IMR-90 (cell line): ENCODE data around the gene NCOA3. TPM values are rescaled to one million over a fixed set of nuclear protein-coding genes. Genes with fewer than 3 reads are reported as not detected.

Experiments
- ATAC-seq: fragments of 200-7000 bp; cut with Tn5 transposase; 2 replicates; pipeline ENCODE4 v1.9.1; 2020; ENCODE audit warnings: low read depth, mild to moderate bottlenecking, moderate library complexity
- BruUV-seq: library from RNA; stranded (reverse); fragments of 400-500 nt; replicated peaks from 2 replicates; lab custom pipeline; 2021; lab: Mats Ljungman, UMichigan
- CTCF ChIA-PET: fragments of 300-600 bp; formaldehyde crosslinking; extraction: SDS; loops from one replicate; lab custom pipeline; 2021; ENCODE audit warnings: antibody characterized with exemption; lab: Yijun Ruan, JAX
- POLR2A ChIA-PET: fragments of 300-600 bp; sonication (Branson Sonifier 250); formaldehyde crosslinking; loops from one replicate; lab custom pipeline; 2022; ENCODE audit warnings: antibody characterized with exemption; ENCODE audit not compliant: unreplicated experiment; lab: Charles Lee
- DNase-seq: peaks from one replicate; pipeline ENCODE4 v3.0.0; 2013
- H2AFZ ChIP-seq: replicated peaks from 2 replicates; pipeline ENCODE3; 2013; ENCODE audit warnings: low read length, mild to moderate bottlenecking; ENCODE audit not compliant: poor library complexity
- H2AK5ac ChIP-seq: 2 replicates; pipeline ENCODE4 v1.6.1; 2013; ENCODE audit warnings: low read depth, low read length, inconsistent platforms
- H2AK9ac ChIP-seq: replicated peaks from 2 replicates; pipeline ENCODE3; 2013; ENCODE audit warnings: mild to moderate bottlenecking, low read depth, low read length, moderate library complexity; ENCODE audit not compliant: poor library complexity
- H2BK120ac ChIP-seq: 2 replicates; pipeline ENCODE4 v1.6.1; 2013; ENCODE audit warnings: low read depth, low read length, inconsistent platforms
- H2BK15ac ChIP-seq: 3 replicates; pipeline ENCODE4 v1.6.1; 2013; ENCODE audit warnings: low read depth, low read length, inconsistent platforms
- H2BK20ac ChIP-seq: 2 replicates; pipeline ENCODE4 v1.6.1; 2013; ENCODE audit warnings: low read depth, mild to moderate bottlenecking, inconsistent platforms, low read length, moderate library complexity
- H2BK5ac ChIP-seq: 2 replicates; pipeline ENCODE4 v1.6.1; 2013; ENCODE audit warnings: mild to moderate bottlenecking, low read depth, low read length, inconsistent platforms; ENCODE audit not compliant: poor library complexity, severe bottlenecking
- H3K14ac ChIP-seq: replicated peaks from 2 replicates; pipeline ENCODE4 v1.6.1; 2013; ENCODE audit warnings: low read depth, low read length, inconsistent platforms
- H3K18ac ChIP-seq: 2 replicates; pipeline ENCODE4 v1.6.1; 2013; ENCODE audit warnings: low read depth, low read length, control low read depth
- H3K23ac ChIP-seq: 2 replicates; pipeline ENCODE4 v1.6.1; 2013; ENCODE audit warnings: low read depth, low read length, inconsistent platforms
- H3K27ac ChIP-seq: 2 replicates; pipeline ENCODE4 v1.5.1; 2013; ENCODE audit warnings: mild to moderate bottlenecking, control low read depth, low read length; ENCODE audit not compliant: insufficient read depth
- H3K27me3 ChIP-seq: 2 replicates; pipeline ENCODE4 v1.6.1; 2013; ENCODE audit warnings: low read length; ENCODE audit not compliant: control insufficient read depth, insufficient read depth
- H3K36me3 ChIP-seq: 2 replicates; pipeline ENCODE4 v1.6.1; 2013; ENCODE audit warnings: low read length, mixed read lengths; ENCODE audit not compliant: control insufficient read depth, insufficient read depth
- H3K4ac ChIP-seq: 2 replicates; pipeline ENCODE4 v1.6.1; 2013; ENCODE audit warnings: low read depth, low read length, inconsistent platforms
- H3K4me1 ChIP-seq: 2 replicates; pipeline ENCODE4 v1.6.1; 2013; ENCODE audit warnings: low read length, mixed read lengths; ENCODE audit not compliant: control insufficient read depth, insufficient read depth
- H3K4me2 ChIP-seq: 2 replicates; pipeline ENCODE4 v1.6.1; 2013; ENCODE audit warnings: low read depth, mild to moderate bottlenecking, control low read depth, low read length, moderate library complexity
- H3K4me3 ChIP-seq: 2 replicates; pipeline ENCODE4 v1.5.1; 2013; ENCODE audit warnings: low read depth, mild to moderate bottlenecking, control low read depth, low read length, moderate library complexity; ENCODE audit not compliant: insufficient read depth
- H3K56ac ChIP-seq: 2 replicates; pipeline ENCODE4 v1.6.1; 2013; ENCODE audit warnings: low read length, inconsistent platforms; ENCODE audit not compliant: insufficient read depth; ENCODE audit errors: extremely low read depth
- H3K79me1 ChIP-seq, 2 experiments: 2 replicates each; pipeline ENCODE4 v1.6.1; 2013; ENCODE audit warnings: low read length in 2 of 2, inconsistent platforms in 1 of 2, low read depth in 1 of 2
- H3K9ac ChIP-seq: 2 replicates; pipeline ENCODE4 v1.6.1; 2013; ENCODE audit warnings: low read depth, low read length, control low read depth
- H3K9me1 ChIP-seq: 2 replicates; pipeline ENCODE4 v1.6.1; 2013; ENCODE audit warnings: low read length, inconsistent platforms; ENCODE audit not compliant: insufficient read depth
- H3K9me3 ChIP-seq: 2 replicates; pipeline ENCODE4 v1.6.1; 2013; ENCODE audit warnings: low read length; ENCODE audit not compliant: control insufficient read depth, insufficient read depth
- H4K20me1 ChIP-seq: 2 replicates; pipeline ENCODE4 v1.6.1; 2013; ENCODE audit warnings: low read length, inconsistent platforms; ENCODE audit not compliant: insufficient read depth
- H4K5ac ChIP-seq: 2 replicates; pipeline ENCODE4 v1.6.1; 2013; ENCODE audit warnings: mild to moderate bottlenecking, low read depth, low read length, control low read depth
- H4K8ac ChIP-seq, 2 experiments: 2 replicates each; pipeline ENCODE4 v1.6.1; 2013; ENCODE audit warnings: low read depth in 2 of 2, low read length in 2 of 2, control low read depth in 1 of 2, inconsistent platforms in 1 of 2
- H4K91ac ChIP-seq: 2 replicates; pipeline ENCODE4 v1.6.1; 2013; ENCODE audit warnings: low read depth, low read length, inconsistent platforms; ENCODE audit not compliant: insufficient read depth
- BHLHE40 ChIP-seq: fragments of 150-350 bp; IDR thresholded peaks from 2 replicates; pipeline ENCODE4 v1.6.1; 2016; ENCODE audit warnings: mild to moderate bottlenecking, low read depth, low read length
- CEBPB ChIP-seq: IDR thresholded peaks from 2 replicates; pipeline ENCODE4 v1.6.1; 2012; ENCODE audit warnings: low read depth, low read length, improper control_type of control experiment
- CTCF ChIP-seq: conservative IDR thresholded peaks from 2 replicates; pipeline ENCODE4 v1.5.1; 2012; ENCODE audit warnings: mild to moderate bottlenecking, low read depth, low read length, improper control_type of control experiment
- FOS ChIP-seq: fragments of 150-350 bp; IDR thresholded peaks from 2 replicates; pipeline ENCODE4 v1.6.1; 2016; ENCODE audit warnings: low read depth, low read length
- MAZ ChIP-seq: IDR thresholded peaks from 2 replicates; pipeline ENCODE4 v1.6.1; 2012; ENCODE audit warnings: low read depth, mild to moderate bottlenecking, low read length, improper control_type of control experiment, moderate library complexity, borderline replicate concordance
- MXI1 ChIP-seq: IDR thresholded peaks from 2 replicates; pipeline ENCODE4 v1.6.1; 2012; ENCODE audit warnings: low read depth, mild to moderate bottlenecking, low read length, moderate library complexity, borderline replicate concordance
- NFE2L2 ChIP-seq: fragments of 150-350 bp; IDR thresholded peaks from 2 replicates; pipeline ENCODE4 v1.6.1; 2016; ENCODE audit warnings: low read depth, mild to moderate bottlenecking, low read length
- POLR2A ChIP-seq: IDR thresholded peaks from 2 replicates; pipeline ENCODE4 v1.6.1; 2012; ENCODE audit warnings: mild to moderate bottlenecking, low read depth, low read length
- RAD21 ChIP-seq: IDR thresholded peaks from 2 replicates; pipeline ENCODE4 v1.6.1; 2012; ENCODE audit warnings: low read length, improper control_type of control experiment
- RCOR1 ChIP-seq: IDR thresholded peaks from 2 replicates; pipeline ENCODE4 v1.6.1; 2012; ENCODE audit warnings: mild to moderate bottlenecking, low read length, improper control_type of control experiment; ENCODE audit not compliant: insufficient replicate concordance
- RFX5 ChIP-seq: IDR thresholded peaks from 2 replicates; pipeline ENCODE4 v1.8.0; 2012; ENCODE audit warnings: low read depth, mild to moderate bottlenecking, low read length, moderate library complexity
- SMC3 ChIP-seq: fragments of 150-350 bp; IDR thresholded peaks from 2 replicates; pipeline ENCODE4 v1.6.1; 2016; ENCODE audit warnings: low read depth, mild to moderate bottlenecking, antibody characterized with exemption, low read length, moderate library complexity
- WGBS, 2 experiments: methylation state at CpG; one replicate each; pipeline versions ENCODE4 v1.1.5 to v1.1.7; 2013; ENCODE audit warnings: missing lambda C conversion rate in 2 of 2; ENCODE audit not compliant: insufficient read length in 1 of 2; ENCODE audit errors: extremely low coverage in 2 of 2; 5-methylcytosine and 5-hydroxymethylcytosine counted together
- dilution Hi-C: fragments of 300-500 bp; cut with HindIII; formaldehyde crosslinking; loops from one replicate; pipeline ENCODE4 v1.14.3; 2018; ENCODE audit warnings: low sequenced_read_pairs; ENCODE audit not compliant: unreplicated experiment
- in situ Hi-C: fragments of 300-500 bp; cut with MboI; formaldehyde crosslinking; loops from 3 replicates; pipeline ENCODE4 v1.14.3; 2019; ENCODE audit warnings: low sequenced_read_pairs, inconsistent platforms, mixed read lengths
- intact Hi-C: fragments of 100-400 bp; cut with micrococcal nuclease; formaldehyde crosslinking; loops from 2 replicates; pipeline ENCODE4 v1.10.0; 2022
- polyA plus RNA-seq, 3 experiments: library from polyadenylated mRNA; depleted of rRNA; stranded (reverse); fragments of >200 nt; gene quantifications; 2 replicates each; pipeline ENCODE4 v1.2.3, GENCODE V29; 2012; ENCODE audit warnings: low replicate concordance in 1 of 3
- total RNA-seq: library from RNA; depleted of rRNA; stranded (reverse); fragments of >200 nt; gene quantifications from 2 replicates; pipeline ENCODE4 v1.2.3, GENCODE V29; 2012

The NCOA3 gene
- total and polyA plus RNA-seq, 2 of the 4 experiments (the other 2 are of a cell fraction), result 8.8 to 29.0 TPM

- no peak for ATAC-seq
- no peak overlapping the region; the same call in 1 of the 2 replicates for H2AK5ac ChIP-seq
- H3K9me1 ChIP-seq, result peaks cover 3% of the 10 kb centered on the region; the same call in 1 of the 2 replicates
- WGBS, 2 experiments, result no CpG with 5 or more reads among the region's 9 CpGs
- H3K4ac ChIP-seq, result no peak overlapping the region
- H4K5ac ChIP-seq, result no peak overlapping the region
- no peak overlapping the region for H2BK120ac ChIP-seq
- no peak overlapping the region for H4K8ac ChIP-seq
- H3K23ac ChIP-seq, result no peak overlapping the region
- no peak overlapping the region for H3K9ac ChIP-seq
- no peaks in the 10 kb centered on the region for H3K27me3 ChIP-seq
- H2BK20ac ChIP-seq, result no peak overlapping the region
- no peak overlapping the region for H2AK9ac ChIP-seq
- H2BK5ac ChIP-seq, result no peak overlapping the region
- no peak for DNase-seq
- no peak overlapping the region for H4K91ac ChIP-seq
- POLR2A ChIA-PET, result no interaction called here
- H3K56ac ChIP-seq, result no peak overlapping the region
- TF ChIP-seq CTCF (no peak), RAD21 (no peak), MXI1 (no peak), POLR2A (no peak), CEBPB (no peak), NFE2L2 (no peak), SMC3 (no peak), RCOR1 (no peak), FOS (no peak), MAZ (no peak), BHLHE40 (no peak), RFX5 (no peak)
- no peak overlapping the region for H3K4me2 ChIP-seq
- no peak overlapping the region for H3K4me3 ChIP-seq
- H2AFZ ChIP-seq, result no peak overlapping the region
- no peak overlapping the region for H3K14ac ChIP-seq
- CTCF ChIA-PET, result no interaction called here
- no peaks in the 10 kb centered on the region for H3K4me1 ChIP-seq
- in situ Hi-C loops, result no loop called here
- intact Hi-C loops, result no loop called here
- H3K79me1 ChIP-seq, result peaks cover 20 to 37% of the 10 kb centered on the region in 2 experiments
- BruUV-seq, result no TSS peak
- no peaks in the 10 kb centered on the region for H3K36me3 ChIP-seq
- H3K18ac ChIP-seq, result no peak overlapping the region
- no peak overlapping the region for H2BK15ac ChIP-seq
- H3K9me3 ChIP-seq, result no peaks in the 10 kb centered on the region
- no peak overlapping the region for H3K27ac ChIP-seq
- dilution Hi-C loops, result no loop called here
- H4K20me1 ChIP-seq, result 0 out of 2 replicates have a peak, but pooled peaks cover 3% of the 10 kb centered on the region
Measured at GRCh38 chr20:47600967-47601547, 99.4 kb downstream of the NCOA3 start.
